Measurements from ENCODE around the gene PLEKHG5.

- TF ChIP-seq CTCF (IDR thresholded peaks at IDR 0.05) (no peak), POLR2A (IDR thresholded peaks at IDR 0.05) (no peak)
Observed at GRCh38 chr1:6467744-6468688, 23.5 kb downstream of the PLEKHG5 start.

Measured in right lobe of liver (tissue), 4 donors.